Activated CD4-positive, alpha-beta T cell treated with anti-CD3 and anti-CD28 coated beads, Interleukin-2, amount 50 U/mL, for 4 hours (primary cell): ENCODE results near the gene CHRDL1.

ENCODE experiments used
- DNase-seq, 2 experiments: peaks; one replicate each; pipeline ENCODE4 v3.0.0-alpha.2; 2020

Gene CHRDL1

DNA sequence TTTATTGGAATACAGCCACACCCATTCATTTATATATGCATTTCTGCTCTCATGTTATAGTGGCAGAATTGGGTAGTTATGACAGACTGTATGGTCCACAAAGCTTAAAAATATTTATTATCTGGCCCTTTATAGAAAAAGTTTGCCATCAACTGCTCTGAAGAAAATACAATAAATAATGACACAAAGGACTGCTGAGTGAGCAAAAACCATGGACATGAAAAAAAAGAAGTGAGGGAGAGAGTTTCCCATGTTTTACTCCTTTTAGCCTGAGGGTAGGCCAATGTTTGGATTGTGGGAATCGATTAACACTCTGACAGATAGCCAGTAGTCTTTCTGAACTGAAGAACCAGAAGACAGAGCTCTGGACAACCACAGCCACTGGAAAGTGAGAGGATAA is 149.2 kb downstream of the CHRDL1 start:
- DNase-seq, result no peak
